Limb (tissue), 2 donors: ENCODE data around the gene HES1.
A peak's percentile ranks its signal among the peaks of the same experiment; 100 is the strongest.
"Not testable (repeated sequence)": the region's sequence is repeated elsewhere in the genome, so short reads cannot be mapped to it uniquely, and the experiment has no call there.

Experiments
- DNase-seq, 2 donors: peaks; one replicate each; pipeline ENCODE4 v3.0.0-alpha.2; 2016; ENCODE audit errors: extremely low spot score in 2 of 2

The HES1 gene, protein sequence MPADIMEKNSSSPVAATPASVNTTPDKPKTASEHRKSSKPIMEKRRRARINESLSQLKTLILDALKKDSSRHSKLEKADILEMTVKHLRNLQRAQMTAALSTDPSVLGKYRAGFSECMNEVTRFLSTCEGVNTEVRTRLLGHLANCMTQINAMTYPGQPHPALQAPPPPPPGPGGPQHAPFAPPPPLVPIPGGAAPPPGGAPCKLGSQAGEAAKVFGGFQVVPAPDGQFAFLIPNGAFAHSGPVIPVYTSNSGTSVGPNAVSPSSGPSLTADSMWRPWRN

DNA sequence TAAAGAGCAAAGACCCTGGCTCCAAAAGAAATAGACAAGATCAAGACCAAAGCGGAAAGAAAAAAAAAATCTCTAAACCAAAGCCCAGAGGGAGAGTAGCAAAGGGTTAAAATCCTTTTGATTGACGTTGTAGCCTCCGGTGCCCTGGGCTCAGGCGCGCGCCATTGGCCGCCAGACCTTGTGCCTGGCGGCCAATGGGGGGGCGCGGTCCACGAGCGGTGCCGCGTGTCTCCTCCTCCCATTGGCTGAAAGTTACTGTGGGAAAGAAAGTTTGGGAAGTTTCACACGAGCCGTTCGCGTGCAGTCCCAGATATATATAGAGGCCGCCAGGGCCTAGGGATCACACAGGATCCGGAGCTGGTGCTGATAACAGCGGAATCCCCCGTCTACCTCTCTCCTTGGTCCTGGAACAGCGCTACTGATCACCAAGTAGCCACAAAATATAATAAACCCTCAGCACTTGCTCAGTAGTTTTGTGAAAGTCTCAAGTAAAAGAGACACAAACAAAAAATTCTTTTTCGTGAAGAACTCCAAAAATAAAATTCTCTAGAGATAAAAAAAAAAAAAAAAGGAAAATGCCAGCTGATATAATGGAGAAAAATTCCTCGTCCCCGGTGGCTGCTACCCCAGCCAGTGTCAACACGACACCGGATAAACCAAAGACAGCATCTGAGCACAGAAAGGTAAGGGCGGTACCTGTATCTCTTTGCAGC, at the start of gene HES1:
TSS of gene HES1 (plus strand) at position 343 of the 713 bp plus-strand sequence. CDS start at position 576, 233 bp downstream.
- DNase-seq, result peak; percentile 94 to 97

DNA sequence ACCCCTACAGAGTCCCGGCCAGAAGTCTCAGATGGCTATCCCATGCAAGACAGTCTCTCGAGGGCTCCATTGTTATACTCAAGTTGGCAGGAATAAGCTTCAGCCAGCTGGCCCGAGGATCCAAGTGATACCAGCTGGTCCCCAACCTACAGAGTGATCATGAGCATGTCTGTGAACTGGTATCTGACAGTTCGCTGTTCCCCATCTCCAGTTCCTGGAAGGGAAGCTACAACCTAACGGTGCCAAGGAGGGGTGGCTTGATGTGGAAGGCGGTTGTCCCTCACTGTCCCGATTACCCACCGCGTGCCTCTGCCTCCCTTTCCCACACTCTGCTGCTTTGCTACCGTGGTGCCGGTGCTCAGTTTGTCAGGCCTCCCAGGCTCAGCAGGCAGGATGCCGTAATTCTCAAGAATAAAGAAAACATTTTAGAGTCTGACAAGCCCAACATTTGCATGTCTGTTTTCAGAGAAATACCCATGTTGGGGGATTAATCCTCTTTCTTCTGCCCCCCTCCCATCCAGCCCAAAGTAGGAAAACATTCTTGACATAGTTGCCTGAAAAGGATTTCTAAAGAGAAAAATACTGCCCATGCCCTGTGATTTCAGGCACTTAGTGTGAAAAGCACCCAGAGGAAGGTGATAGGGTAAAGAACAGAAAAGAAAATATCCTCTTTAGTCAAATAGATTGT, 49.4 kb upstream of the HES1 start:
- no peak for DNase-seq

DNA sequence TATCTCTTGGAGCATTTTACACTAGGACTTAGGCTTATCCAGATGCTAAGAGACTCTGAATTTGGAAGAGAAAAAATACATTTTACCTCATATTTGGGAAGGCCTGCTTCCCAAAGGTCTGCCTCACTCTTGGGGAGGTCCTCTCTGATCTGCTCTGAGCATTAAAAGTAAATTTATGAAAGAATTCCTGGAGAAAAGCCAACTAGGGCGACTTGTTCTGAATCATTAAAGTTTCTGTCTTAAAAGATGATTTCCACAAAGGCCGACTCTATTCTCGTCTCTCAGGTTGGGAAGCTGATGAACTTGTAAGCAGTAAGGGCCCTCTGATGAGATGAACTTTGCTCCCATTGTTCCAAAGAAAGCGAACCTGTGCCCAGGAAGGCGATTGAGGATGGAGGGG, 48.7 kb upstream of the HES1 start:
- DNase-seq, result no peak

DNA sequence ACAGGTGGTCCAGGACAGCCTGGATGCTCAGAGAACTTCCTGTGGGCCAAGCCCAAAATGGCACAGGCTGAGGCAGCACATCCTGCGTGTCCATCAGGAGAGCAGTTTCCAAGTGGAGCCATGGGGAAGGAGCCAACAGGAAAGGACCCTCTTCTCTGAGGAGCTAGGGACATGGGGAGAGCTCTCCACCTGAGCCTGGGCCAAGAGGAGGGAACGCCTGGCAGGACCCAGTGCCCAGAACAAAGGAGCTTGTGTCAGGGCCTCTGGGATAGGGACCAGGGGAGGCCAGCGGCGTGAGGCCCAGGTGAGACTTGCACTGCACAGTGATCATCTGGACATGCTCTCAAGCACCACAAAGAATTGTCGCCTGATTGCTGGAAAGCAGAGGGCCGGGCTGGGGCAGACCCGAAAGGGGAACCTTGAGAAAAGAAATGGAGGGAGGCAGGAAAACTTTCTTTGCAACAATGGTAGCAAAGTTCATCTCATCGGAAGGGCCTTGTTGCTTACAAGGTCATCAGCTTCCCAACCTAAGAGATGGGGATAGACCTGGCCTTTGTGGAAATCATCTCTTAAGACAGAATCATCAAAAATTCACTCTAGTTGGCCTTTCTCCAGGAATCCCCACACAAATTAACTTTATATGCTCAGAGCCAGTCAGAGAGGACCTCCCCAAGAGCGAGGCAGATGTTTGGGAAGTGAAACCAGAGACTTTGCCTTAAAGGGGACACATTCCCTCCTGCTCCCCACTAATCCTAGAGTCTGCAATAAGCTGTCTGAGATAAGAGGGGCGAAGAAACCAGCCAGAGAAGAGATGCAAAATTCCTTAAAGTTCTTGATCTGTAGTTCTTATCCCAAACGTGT, 47.7 kb upstream of the HES1 start:
- DNase-seq, result no peak

DNA sequence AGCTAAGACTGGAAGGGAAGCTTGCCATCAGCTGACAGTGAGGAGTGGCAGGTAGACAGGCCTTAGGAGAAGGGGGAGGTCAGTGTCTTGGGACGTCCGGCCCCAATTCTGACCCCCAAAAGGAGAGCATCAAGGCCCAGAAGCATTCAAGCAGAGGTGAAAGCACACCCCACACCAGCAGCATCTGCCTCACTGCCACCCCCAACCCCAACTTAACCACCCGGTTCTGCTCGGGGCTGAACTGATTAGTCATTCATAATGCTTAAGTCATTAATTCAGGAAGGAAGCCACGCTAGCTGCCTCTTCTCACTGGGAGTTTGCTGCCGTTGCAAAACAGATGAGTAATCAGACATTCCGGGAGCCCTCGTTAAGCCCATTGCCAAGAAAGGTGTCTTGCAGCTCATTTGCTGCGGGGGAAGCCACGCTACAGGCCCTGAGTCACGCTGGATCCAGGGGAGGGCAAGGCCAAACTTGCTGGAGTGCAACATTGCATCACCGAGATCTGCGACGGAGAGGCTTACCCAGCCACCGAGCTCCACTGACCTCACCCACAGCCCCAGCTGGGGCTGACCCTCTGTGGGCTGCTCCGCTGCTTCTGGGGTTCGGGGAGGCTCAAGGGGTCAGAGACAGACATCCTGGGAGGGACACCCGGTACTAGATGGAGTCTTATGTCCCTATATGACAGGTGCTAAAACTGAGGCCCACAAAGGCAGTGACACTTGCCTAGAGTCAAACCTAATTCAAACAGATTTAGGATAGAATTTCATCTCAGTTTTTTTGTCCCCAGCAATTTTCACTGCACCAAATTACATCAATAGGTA, 46.4 kb upstream of the HES1 start:
- DNase-seq, result no peak

DNA sequence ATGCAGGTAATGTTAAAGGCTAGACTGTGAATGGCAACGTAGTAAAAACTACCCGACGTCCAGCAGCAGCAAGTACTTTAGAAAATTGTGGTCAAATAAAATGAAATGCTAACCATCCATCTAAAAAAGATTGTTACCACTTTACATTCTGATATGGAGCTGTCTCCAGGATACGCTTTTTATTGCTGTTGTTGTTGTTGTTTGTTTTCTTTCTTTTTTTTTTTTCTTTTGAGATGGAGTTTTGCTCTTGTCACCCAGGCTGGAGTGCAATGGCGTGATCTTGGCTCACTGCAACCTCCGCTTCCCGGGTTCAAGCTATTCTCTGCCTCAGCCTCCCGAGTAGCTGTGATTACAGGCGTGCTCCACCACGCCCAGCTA, 45.8 kb upstream of the HES1 start:
- DNase-seq, result not testable (repeated sequence)

DNA sequence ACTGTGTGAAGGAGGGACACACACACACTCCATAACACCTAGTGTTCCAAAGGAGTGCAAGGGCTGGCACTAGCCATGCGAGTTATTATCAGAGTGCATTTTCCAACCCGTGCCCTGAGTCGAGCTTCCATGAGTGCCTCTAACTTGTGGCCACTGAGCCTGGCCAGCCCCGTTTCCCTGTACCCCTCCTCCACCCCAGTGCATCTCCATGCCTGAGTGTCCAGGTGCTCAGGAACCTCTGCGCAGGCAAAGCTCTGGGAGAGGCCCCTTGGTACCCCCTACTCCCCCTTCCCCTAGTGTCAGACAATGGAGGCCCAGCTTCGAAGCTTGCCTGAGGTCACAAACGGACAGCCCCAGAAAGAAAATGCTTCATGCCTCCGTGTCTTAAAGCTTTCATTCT, 45.2 kb upstream of the HES1 start:
- no peak for DNase-seq

DNA sequence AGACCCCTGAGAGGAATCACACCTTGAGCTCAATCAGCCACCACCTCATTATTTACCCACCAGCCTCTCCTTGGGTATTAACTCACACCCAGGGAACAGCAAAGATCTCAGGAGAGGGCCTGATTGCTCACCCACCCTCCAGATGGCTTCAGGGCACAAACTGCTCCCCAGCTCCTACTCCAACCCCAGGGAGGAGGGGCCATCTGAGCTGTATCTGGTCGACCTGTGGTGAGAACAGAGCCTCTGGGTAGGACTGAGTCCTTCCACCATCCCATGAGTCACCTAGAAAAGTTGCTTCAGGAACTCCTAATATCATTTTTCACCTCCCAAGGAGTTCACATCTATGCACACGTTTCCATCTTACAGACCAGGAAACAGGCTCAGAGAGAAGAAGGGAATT, 44.8 kb upstream of the HES1 start:
- DNase-seq, result no peak

DNA sequence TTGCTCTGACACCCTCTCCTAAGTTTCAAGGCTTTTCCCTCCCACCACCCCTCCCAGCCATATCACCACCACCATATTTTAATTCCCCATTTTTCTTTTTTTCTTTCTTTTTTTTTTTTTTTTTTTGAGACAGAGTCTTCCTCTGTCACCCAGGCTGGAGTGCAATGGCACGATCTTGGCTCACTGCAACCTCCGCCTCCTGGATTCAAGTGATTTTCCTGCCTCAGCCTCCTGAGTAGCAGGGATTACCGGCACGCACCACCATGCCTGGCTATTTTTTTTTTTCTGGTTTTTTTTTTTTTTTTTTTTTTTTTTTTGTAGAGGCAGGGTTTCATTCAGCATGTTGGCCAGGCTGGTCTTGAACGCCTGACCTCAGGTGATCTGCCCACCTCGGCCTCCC, 44.1 kb upstream of the HES1 start:
- not testable (repeated sequence) for DNase-seq

DNA sequence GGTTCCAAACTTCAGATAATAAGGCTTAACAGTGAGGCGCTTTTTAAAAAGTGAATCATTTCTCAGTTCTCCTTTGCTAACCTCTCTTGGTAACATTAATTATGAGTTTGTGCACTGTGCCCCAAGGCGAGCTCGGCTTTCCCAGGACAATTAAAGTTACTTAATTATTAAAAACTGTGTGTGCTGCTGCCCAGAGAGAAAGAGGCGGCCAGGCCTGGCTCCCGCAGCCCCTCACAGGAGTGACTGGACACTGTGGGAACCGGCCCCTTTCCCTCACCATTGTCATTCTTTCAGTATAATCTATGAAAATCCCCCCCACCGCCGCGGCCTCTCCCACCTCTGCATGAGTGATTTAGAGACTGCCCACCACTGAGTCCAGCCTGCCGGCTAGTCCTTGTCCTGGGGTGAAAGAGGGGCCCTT, 43.1 kb upstream of the HES1 start:
- DNase-seq, result no peak

DNA sequence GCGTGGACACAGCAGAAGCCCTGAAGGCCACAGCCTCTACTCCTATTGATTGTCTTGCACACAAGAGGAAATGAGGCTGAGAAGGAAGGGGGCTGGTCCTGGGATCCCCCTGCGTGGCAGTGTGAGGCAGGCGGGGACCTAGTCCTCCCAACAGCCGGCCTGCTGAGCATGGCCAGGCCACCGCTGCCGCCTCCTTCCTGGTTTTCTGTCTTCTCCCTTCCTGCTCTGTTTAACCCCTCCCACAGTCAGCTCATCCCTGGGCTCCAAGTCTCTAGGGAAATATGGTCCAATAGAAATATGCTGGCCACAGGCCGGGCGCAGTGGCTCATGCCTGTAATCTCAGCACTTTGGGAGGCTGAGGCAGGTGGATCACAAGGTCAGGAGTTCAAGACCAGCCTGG, 42.1 kb upstream of the HES1 start:
- DNase-seq, result no peak

DNA sequence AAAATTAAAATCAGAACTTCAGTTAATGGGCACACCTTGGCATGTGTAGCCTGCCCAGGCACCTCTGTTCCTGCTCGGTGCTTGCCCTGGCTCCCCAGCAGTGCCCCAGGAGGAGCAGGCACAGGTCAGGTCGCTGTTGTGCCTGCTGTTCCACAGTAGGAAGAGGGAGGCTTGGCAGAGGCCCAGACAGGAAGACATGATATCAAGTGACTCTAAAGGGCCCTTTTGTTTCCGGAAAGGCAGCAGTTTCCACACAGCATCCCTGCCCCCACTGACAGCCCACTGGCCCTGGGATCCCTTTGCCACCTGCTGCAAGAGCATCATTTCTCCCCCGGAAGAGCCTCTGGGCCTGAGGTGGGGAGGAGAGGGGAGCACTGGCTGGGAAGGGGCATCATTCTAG, 40.5 kb upstream of the HES1 start:
- DNase-seq, result peak in 1 of 2 donors; percentile 58

DNA sequence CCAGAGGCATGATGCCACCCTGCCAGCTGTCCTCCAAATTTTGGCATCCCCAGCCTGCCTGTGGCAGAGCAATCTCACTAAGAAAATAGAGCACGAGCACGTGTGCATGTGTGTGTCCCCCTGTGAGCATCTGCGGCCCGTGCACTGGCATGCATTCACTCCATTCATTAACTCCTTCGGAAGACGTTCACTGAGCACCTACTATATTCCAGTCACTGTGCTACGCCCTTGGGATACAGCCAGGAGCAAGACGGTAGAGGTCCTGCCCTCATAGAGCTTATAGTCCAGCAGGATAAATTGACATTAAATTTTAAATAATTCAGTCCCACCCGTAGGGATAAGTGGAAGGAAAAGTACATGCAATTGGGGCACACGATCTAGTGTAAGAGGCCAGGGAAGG, 40.0 kb upstream of the HES1 start:
- DNase-seq, result no peak

DNA sequence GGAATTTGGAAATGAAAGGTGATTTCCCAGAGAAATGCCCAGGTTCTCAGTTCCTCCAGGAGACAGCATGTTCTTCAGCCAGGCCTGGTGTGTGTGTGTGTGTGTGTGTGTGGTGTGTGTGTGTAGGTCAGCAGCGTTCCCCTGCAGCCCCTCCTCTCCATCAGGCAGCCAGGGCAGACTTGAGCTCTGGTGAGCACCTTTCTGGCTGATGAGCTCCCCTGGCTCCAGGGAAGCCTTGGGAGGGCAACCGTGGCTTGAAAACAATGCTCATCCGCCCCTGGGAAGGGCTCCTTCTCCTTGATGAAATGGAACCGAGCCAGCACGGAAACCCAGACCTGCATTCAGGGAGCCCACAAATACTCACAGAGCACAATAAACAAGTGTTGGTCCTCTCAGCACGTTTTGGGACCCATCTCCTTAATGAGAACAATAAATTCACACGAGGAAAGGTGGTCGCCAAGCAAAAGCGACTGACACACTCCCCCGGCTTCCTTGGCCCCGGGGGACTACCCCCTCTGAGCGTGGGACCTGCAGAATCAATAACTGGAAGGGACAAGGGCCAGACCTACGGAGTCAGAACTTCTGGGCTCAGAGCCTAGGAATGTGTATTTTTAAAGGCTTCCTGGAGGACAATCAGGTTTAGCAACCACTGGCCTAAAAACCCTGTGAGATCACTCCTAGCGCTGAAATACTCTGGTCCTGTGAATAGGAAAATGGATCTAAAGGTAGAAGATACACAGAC, 38.6 kb upstream of the HES1 start:
- peak in 1 of 2 donors; percentile 53 for DNase-seq

DNA sequence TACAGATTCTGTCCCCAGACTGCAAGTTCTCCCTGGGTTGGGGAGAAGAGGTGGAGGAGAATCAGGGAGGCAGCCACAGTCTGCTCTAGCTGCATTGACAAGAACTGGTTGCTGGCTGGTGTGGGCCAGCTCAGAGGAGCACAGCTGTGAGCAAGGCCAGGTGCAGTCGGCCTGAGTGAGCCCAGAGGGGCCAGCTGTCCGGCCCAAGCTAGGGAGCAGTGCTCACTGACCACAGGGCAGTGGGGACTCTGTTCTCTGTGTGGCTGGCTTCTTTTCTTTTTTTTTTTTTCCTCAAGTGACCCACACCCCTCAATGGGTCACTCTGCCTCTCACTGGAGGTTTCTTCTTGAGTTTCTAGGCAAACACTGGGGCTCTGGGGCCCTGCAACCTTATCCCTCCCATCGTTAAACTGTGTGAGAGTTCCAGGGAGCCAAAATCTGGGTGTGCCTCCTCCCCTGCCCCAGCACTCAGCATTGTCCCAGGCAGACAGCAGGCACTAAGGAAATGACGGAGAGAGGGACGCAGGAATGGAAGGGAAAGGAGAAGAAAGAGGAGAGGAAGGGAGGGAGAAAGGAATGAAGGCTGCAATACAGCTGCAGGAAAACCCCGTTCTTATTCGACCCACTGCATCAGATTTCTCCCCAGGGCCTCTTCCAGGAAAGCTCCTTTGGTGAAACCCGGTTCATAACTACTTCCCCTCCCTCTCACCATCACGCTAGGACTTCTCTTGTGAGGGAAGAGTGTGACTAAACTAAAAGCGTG, 37.7 kb upstream of the HES1 start:
- no peak for DNase-seq

DNA sequence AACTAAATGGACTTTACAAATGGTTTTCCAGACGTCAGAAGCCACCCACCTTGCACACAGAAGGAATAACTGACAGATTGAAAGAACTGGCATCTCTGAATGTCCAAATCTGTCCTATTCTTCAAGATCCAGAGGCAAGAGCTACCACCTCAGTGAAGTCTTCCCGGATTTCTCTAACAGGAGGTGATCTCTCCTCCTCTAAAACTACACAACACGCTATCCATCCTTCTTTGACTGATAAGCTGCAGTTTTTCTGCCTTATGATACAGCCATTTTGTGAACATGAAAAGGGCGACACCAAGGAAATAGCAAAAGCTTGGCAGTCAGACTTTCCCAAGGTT, 37.1 kb upstream of the HES1 start:
- no peak for DNase-seq

DNA sequence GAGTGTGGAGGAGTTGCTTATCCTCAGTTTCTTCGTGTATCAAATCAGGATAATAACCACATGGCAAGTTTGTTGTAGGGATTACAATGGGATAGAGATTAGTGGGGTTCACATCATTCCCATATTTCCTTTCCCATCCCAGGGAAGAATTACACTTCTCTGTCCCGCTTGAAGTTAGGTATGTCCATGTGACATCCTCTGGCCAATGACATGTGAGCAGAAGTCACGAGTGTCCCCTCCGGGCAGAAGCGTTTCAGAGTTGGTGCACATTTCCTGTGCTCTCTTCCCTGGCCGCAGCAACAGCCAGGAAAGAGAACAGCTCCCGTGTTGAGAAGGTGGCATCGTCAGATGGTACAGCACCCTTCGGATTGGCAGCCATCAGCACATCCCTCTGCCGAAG, 36.7 kb upstream of the HES1 start:
- no peak for DNase-seq

DNA sequence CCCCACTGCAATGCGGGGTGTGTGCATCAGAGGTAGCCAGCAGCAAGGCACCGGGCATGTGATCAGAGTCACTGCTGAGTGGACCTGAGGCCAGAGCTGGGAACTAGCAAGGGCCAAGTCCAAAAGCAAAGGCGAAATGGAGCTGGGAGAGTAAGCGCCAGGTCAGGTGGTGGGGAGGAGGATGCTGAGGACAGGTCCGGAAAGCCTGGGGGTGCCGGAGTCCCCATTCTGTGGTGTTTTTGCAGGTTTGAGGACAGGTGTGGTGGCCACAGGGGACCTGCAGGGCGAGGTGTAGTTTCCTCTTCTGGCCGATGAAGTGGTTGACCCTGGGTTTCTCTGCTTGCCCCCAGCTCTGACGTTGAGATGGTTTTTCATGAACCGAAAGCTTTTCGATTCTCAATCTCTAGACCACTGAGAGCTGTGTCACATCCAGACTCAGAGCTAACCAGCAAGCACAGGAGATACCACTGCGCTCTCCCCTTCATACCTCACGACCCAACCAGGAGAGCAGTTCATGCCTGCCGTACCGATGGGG, 35.0 kb upstream of the HES1 start:
- no peak for DNase-seq
